Measurements from ENCODE around the gene SPRR2A. TPM values are rescaled to one million over a fixed set of nuclear protein-coding genes. Genes with fewer than 3 reads are reported as not detected.
"Not testable (repeated sequence)": the region's sequence is repeated elsewhere in the genome, so short reads cannot be mapped to it uniquely, and the experiment has no call there.

The SPRR2A gene
- total and polyA plus RNA-seq, 2 of the 8 experiments (the other 6 are each of a cell fraction or from before 2014, with no cell fraction given), result not detected

- H3K27me3 ChIP-seq (replicated peaks in 1 of 4; ENCODE audit: control insufficient read depth in 3 of 4, extremely low read depth in 1 of 4, insufficient read depth in 3 of 4, low read length in 3 of 4); H2AK5ac ChIP-seq (ENCODE audit: low read depth, low read length); H3K23ac ChIP-seq (ENCODE audit: insufficient read length); H3K56ac ChIP-seq (replicated peaks; ENCODE audit: insufficient read length, low read depth, low read length); H3K4me2 ChIP-seq (ENCODE audit: insufficient read depth in 1 of 2, low read depth in 2 of 2, low read length in 2 of 2); H2BK5ac ChIP-seq (ENCODE audit: low read depth, low read length); H3K79me2 ChIP-seq (ENCODE audit: control insufficient read depth in 1 of 2, insufficient read depth in 2 of 2, low read length in 2 of 2); H3K4me1 ChIP-seq (replicated peaks in 1 of 4; ENCODE audit: control insufficient read depth in 3 of 4, insufficient read depth in 4 of 4, low read length in 3 of 4); H2BK12ac ChIP-seq (ENCODE audit: low read depth, low read length); H4K8ac ChIP-seq (ENCODE audit: extremely low read depth, insufficient read depth, low read length); H3K9me3 ChIP-seq (ENCODE audit: insufficient read depth in 2 of 2, low read depth in 1 of 2, low read length in 1 of 2); H3K9ac ChIP-seq (replicated peaks in 1 of 4; ENCODE audit: extremely low read depth in 1 of 4, low read depth in 3 of 4, low read length in 3 of 4); H2AFZ ChIP-seq (ENCODE audit: low read length); H3K36me3 ChIP-seq (ENCODE audit: control insufficient read depth in 2 of 4, insufficient read depth in 4 of 4, low read length in 3 of 4); H3K27ac ChIP-seq (ENCODE audit: low read depth, low read length); H3K18ac ChIP-seq (ENCODE audit: extremely low read depth, low read length); DNase-seq (ENCODE audit: low read depth in 1 of 2, low spot score in 2 of 2); H3K4me3 ChIP-seq (ENCODE audit: extremely low read depth in 1 of 4, insufficient read depth in 2 of 4, low read depth in 3 of 4, low read length in 4 of 4); H4K91ac ChIP-seq (replicated peaks; ENCODE audit: insufficient read length, low read length); H2BK20ac ChIP-seq (ENCODE audit: low read length); FAIRE-seq; H4K20me1 ChIP-seq (replicated peaks in 1 of 2; ENCODE audit: control insufficient read depth in 1 of 2, insufficient read depth in 2 of 2, low read length in 2 of 2); H2BK15ac ChIP-seq (ENCODE audit: low read length); H2BK120ac ChIP-seq (replicated peaks; ENCODE audit: low read depth, low read length); H3K4ac ChIP-seq (replicated peaks; ENCODE audit: insufficient read length, low read depth, low read length); H4K5ac ChIP-seq (ENCODE audit: insufficient read length, low read depth, low read length); POLR2A ChIA-PET (ENCODE audit: partially characterized antibody); H3K14ac ChIP-seq (ENCODE audit: insufficient read length); H3K23me2 ChIP-seq (ENCODE audit: low read depth, low read length); H3K79me1 ChIP-seq (ENCODE audit: low read depth, low read length): not testable (repeated sequence)
- 86% methylated on average over 9 of the region's 9 CpGs; no CpG with 5 or more reads in 1 of the 2 experiments for WGBS, 2 experiments (ENCODE audit: extremely low coverage in 1 of 2, insufficient coverage in 1 of 2, insufficient read length in 1 of 2, insufficient replicate concordance in 2 of 2, low coverage in 1 of 2, low lambda C conversion rate in 2 of 2, missing lambda C conversion rate in 1 of 2)
- CTCF ChIA-PET (ENCODE audit: partially characterized antibody), result interaction anchor here (1.7 kb wide), 1 partner anchor 151 kb away, joined by 6 read pairs; no protein-coding TSS in a partner anchor
Measured at GRCh38 chr1:153022340-153022739, 35.0 kb downstream of the SPRR2A start.

- H2BK120ac ChIP-seq (replicated peaks; ENCODE audit: low read depth, low read length); H2BK12ac ChIP-seq (ENCODE audit: low read depth, low read length); H3K4me3 ChIP-seq (ENCODE audit: extremely low read depth in 1 of 4, insufficient read depth in 2 of 4, low read depth in 3 of 4, low read length in 4 of 4); H3K23me2 ChIP-seq (ENCODE audit: low read depth, low read length); H3K4ac ChIP-seq (replicated peaks; ENCODE audit: insufficient read length, low read depth, low read length); H2BK20ac ChIP-seq (ENCODE audit: low read length); H3K79me1 ChIP-seq (ENCODE audit: low read depth, low read length); H3K4me1 ChIP-seq (replicated peaks in 1 of 4; ENCODE audit: control insufficient read depth in 3 of 4, insufficient read depth in 4 of 4, low read length in 3 of 4); H3K36me3 ChIP-seq (ENCODE audit: control insufficient read depth in 2 of 4, insufficient read depth in 4 of 4, low read length in 3 of 4); H3K14ac ChIP-seq (ENCODE audit: insufficient read length); H2AK5ac ChIP-seq (ENCODE audit: low read depth, low read length); H3K9ac ChIP-seq (replicated peaks in 1 of 4; ENCODE audit: extremely low read depth in 1 of 4, low read depth in 3 of 4, low read length in 3 of 4); H2BK5ac ChIP-seq (ENCODE audit: low read depth, low read length); H3K23ac ChIP-seq (ENCODE audit: insufficient read length); H3K4me2 ChIP-seq (ENCODE audit: insufficient read depth in 1 of 2, low read depth in 2 of 2, low read length in 2 of 2); H4K91ac ChIP-seq (replicated peaks; ENCODE audit: insufficient read length, low read length); H3K56ac ChIP-seq (replicated peaks; ENCODE audit: insufficient read length, low read depth, low read length); H3K27me3 ChIP-seq (replicated peaks in 1 of 4; ENCODE audit: control insufficient read depth in 3 of 4, extremely low read depth in 1 of 4, insufficient read depth in 3 of 4, low read length in 3 of 4); H3K79me2 ChIP-seq (ENCODE audit: control insufficient read depth in 1 of 2, insufficient read depth in 2 of 2, low read length in 2 of 2); H3K27ac ChIP-seq (ENCODE audit: low read depth, low read length); H3K9me3 ChIP-seq (ENCODE audit: insufficient read depth in 2 of 2, low read depth in 1 of 2, low read length in 1 of 2); H4K5ac ChIP-seq (ENCODE audit: insufficient read length, low read depth, low read length); H2BK15ac ChIP-seq (ENCODE audit: low read length); H4K20me1 ChIP-seq (replicated peaks in 1 of 2; ENCODE audit: control insufficient read depth in 1 of 2, insufficient read depth in 2 of 2, low read length in 2 of 2); FAIRE-seq; H3K18ac ChIP-seq (ENCODE audit: extremely low read depth, low read length); H4K8ac ChIP-seq (ENCODE audit: extremely low read depth, insufficient read depth, low read length); H2AFZ ChIP-seq (ENCODE audit: low read length); DNase-seq (ENCODE audit: low read depth in 1 of 2, low spot score in 2 of 2); POLR2A ChIA-PET (ENCODE audit: partially characterized antibody): not testable (repeated sequence)
- WGBS, 2 experiments (ENCODE audit: extremely low coverage in 1 of 2, insufficient coverage in 1 of 2, insufficient read length in 1 of 2, insufficient replicate concordance in 2 of 2, low coverage in 1 of 2, low lambda C conversion rate in 2 of 2, missing lambda C conversion rate in 1 of 2), result 82% methylated on average over 2 of the region's 2 CpGs; no CpG with 5 or more reads in 1 of the 2 experiments
- CTCF ChIA-PET (ENCODE audit: partially characterized antibody), result interaction anchor here (1.2 to 1.7 kb wide), 4 partner anchors 11 to 174 kb away, joined by 3 to 6 read pairs (median 4); no protein-coding TSS in a partner anchor
Measured at GRCh38 chr1:153021829-153022228, 35.5 kb downstream of the SPRR2A start.

All from H1 (cell line).